Measurements from ENCODE around the gene HSFX4. TPM values are rescaled to one million over a fixed set of nuclear protein-coding genes. Genes with fewer than 3 reads are reported as not detected.

Gene HSFX4
- total and polyA plus RNA-seq, 2 experiments from 2014 or later: not detected

GRCh38 chrX:149937871-149938426 is 8.6 kb downstream of the HSFX4 start:
- Histone ChIP-seq H3K9ac (peak overlapping the region; percentile 98), H3K4me3 (peak overlapping the region; percentile 91), H3K27me3 (replicated peaks; ENCODE audit: insufficient read depth) (no peaks in the 10 kb centered on the region), H3K9me2 (ENCODE audit: insufficient read depth) (no peaks in the 10 kb centered on the region), H3K27ac (peak overlapping the region; percentile 96), H3K9me3 (ENCODE audit: low read depth) (no peaks in the 10 kb centered on the region), H4K20me1 (ENCODE audit: insufficient read depth) (no peaks in the 10 kb centered on the region), H3K4me2 (ENCODE audit: unreplicated experiment) (peak overlapping the region; percentile 82), H3K79me2 (ENCODE audit: insufficient read depth) (peaks cover 13% of the 10 kb centered on the region), H3K36me3 (ENCODE audit: low read depth) (no peaks in the 10 kb centered on the region), H3F3A (ENCODE audit: insufficient read depth) (no peaks in the 10 kb centered on the region), H3K4me1 (ENCODE audit: insufficient read depth) (no peaks in the 10 kb centered on the region), H2AFZ (peak overlapping the region; percentile 84)
- DNase-seq: peak; percentile 43
- in situ Hi-C loops (cut with MboI): no loop called here
- TF ChIP-seq EZH2phosphoT487 (IDR thresholded peaks at IDR 0.05; ENCODE audit: insufficient read depth, low read depth) (no peak), EZH2 (IDR thresholded peaks at IDR 0.05; ENCODE audit: insufficient read depth, poor library complexity, severe bottlenecking) (no peak)
- 0 to 1% methylated on average over 5 to 29 of the region's 46 CpGs for WGBS, 2 experiments (ENCODE audit: low coverage in 1 of 2, low lambda C conversion rate in 2 of 2, missing lambda C conversion rate in 2 of 2)

- H3K9me3 ChIP-seq (ENCODE audit: low read depth): no peaks in the 10 kb centered on the region
- peak within 1 kb of the TSS; percentile 96 for H3K27ac ChIP-seq
- H2AFZ ChIP-seq: peak within 1 kb of the TSS; percentile 84
- peak within 1 kb of the TSS; percentile 91 for H3K4me3 ChIP-seq
- H3K36me3 ChIP-seq (ENCODE audit: low read depth): no peaks in the 10 kb centered on the region
- no peak for TF ChIP-seq EZH2 (IDR thresholded peaks at IDR 0.05; ENCODE audit: insufficient read depth, poor library complexity, severe bottlenecking)
- no peak for TF ChIP-seq EZH2phosphoT487 (IDR thresholded peaks at IDR 0.05; ENCODE audit: insufficient read depth, low read depth)
- peaks cover 13% of the 10 kb centered on the region for H3K79me2 ChIP-seq (ENCODE audit: insufficient read depth)
- in situ Hi-C loops (cut with MboI): no loop called here
- no peaks in the 10 kb centered on the region for H3F3A ChIP-seq (ENCODE audit: insufficient read depth)
- H3K4me2 ChIP-seq (ENCODE audit: unreplicated experiment): peak within 1 kb of the TSS; percentile 82
- H3K9ac ChIP-seq: peak within 1 kb of the TSS; percentile 98
- H3K4me1 ChIP-seq (ENCODE audit: insufficient read depth): no peaks in the 10 kb centered on the region
- no peaks in the 10 kb centered on the region for H3K27me3 ChIP-seq (replicated peaks; ENCODE audit: insufficient read depth)
- H3K9me2 ChIP-seq (ENCODE audit: insufficient read depth): no peaks in the 10 kb centered on the region
- whole genome bisulfite sequencing, 2 experiments (ENCODE audit: low coverage in 1 of 2, low lambda C conversion rate in 2 of 2, missing lambda C conversion rate in 2 of 2): 1% methylated on average over 29 of the region's 39 CpGs; no CpG with 5 or more reads in 1 of the 2 experiments
- DNase-seq: peak; percentile 97
- no peaks in the 10 kb centered on the region for H4K20me1 ChIP-seq (ENCODE audit: insufficient read depth)
These were observed 9.1 kb downstream of the HSFX4 start, which contains the start of gene EOLA2 for GRCh38 chrX:149938427-149938880. Gene EOLA2, minus strand, starts transcription at chrX:149938491. Its CDS starts 4,617 bp downstream, at chrX:149933874.

- H3K27ac ChIP-seq: peak overlapping the region; percentile 98
- peak; percentile 92 for DNase-seq
- 0 to 3% methylated on average over 3 to 49 of the region's 50 CpGs for WGBS, 2 experiments (ENCODE audit: low coverage in 1 of 2, low lambda C conversion rate in 2 of 2, missing lambda C conversion rate in 2 of 2)
These were observed 9.7 kb downstream of the HSFX4 start for GRCh38 chrX:149938881-149939654.

GRCh38 chrX:149939655-149939904 is 10.2 kb downstream of the HSFX4 start:
- Histone ChIP-seq H3K79me2 (ENCODE audit: insufficient read depth) (peaks cover 13% of the 10 kb centered on the region), H3K9me3 (ENCODE audit: low read depth) (no peaks in the 10 kb centered on the region), H3K27me3 (replicated peaks; ENCODE audit: insufficient read depth) (no peaks in the 10 kb centered on the region), H3F3A (ENCODE audit: insufficient read depth) (no peaks in the 10 kb centered on the region), H3K4me2 (ENCODE audit: unreplicated experiment) (peak overlapping the region; percentile 58), H2AFZ (no peak overlapping the region), H3K36me3 (ENCODE audit: low read depth) (no peaks in the 10 kb centered on the region), H3K27ac (peak overlapping the region; percentile 98), H3K4me3 (peak overlapping the region; percentile 70), H4K20me1 (ENCODE audit: insufficient read depth) (no peaks in the 10 kb centered on the region), H3K9me2 (ENCODE audit: insufficient read depth) (no peaks in the 10 kb centered on the region), H3K4me1 (ENCODE audit: insufficient read depth) (no peaks in the 10 kb centered on the region), H3K9ac (peak overlapping the region; percentile 92)
- in situ Hi-C loops (cut with MboI): no loop called here
- TF ChIP-seq EZH2phosphoT487 (IDR thresholded peaks at IDR 0.05; ENCODE audit: insufficient read depth, low read depth) (no peak), EZH2 (IDR thresholded peaks at IDR 0.05; ENCODE audit: insufficient read depth, poor library complexity, severe bottlenecking) (no peak)
- 4% methylated on average over 17 of the region's 17 CpGs; no CpG with 5 or more reads in 1 of the 2 experiments for WGBS, 2 experiments (ENCODE audit: low coverage in 1 of 2, low lambda C conversion rate in 2 of 2, missing lambda C conversion rate in 2 of 2)
- no peak for DNase-seq

More at GRCh38 chrX:149938881-149939654, 9.7 kb downstream of the HSFX4 start:
- Histone ChIP-seq H3K4me2 (ENCODE audit: unreplicated experiment) (no peak overlapping the region), H3K79me2 (ENCODE audit: insufficient read depth) (peaks cover 13% of the 10 kb centered on the region), H2AFZ (no peak overlapping the region), H3K4me3 (peak overlapping the region; percentile 91; the same call in 1 of the 2 replicates), H3K27me3 (replicated peaks; ENCODE audit: insufficient read depth) (no peaks in the 10 kb centered on the region), H3F3A (ENCODE audit: insufficient read depth) (no peaks in the 10 kb centered on the region), H4K20me1 (ENCODE audit: insufficient read depth) (no peaks in the 10 kb centered on the region), H3K9me2 (ENCODE audit: insufficient read depth) (no peaks in the 10 kb centered on the region), H3K9ac (peak overlapping the region; percentile 98), H3K9me3 (ENCODE audit: low read depth) (no peaks in the 10 kb centered on the region), H3K4me1 (ENCODE audit: insufficient read depth) (no peaks in the 10 kb centered on the region), H3K36me3 (ENCODE audit: low read depth) (no peaks in the 10 kb centered on the region)
- TF ChIP-seq EZH2 (IDR thresholded peaks at IDR 0.05; ENCODE audit: insufficient read depth, poor library complexity, severe bottlenecking) (no peak), EZH2phosphoT487 (IDR thresholded peaks at IDR 0.05; ENCODE audit: insufficient read depth, low read depth) (no peak)
- in situ Hi-C loops (cut with MboI): no loop called here
